ENCODE measurements around the gene ART3.

DNA sequence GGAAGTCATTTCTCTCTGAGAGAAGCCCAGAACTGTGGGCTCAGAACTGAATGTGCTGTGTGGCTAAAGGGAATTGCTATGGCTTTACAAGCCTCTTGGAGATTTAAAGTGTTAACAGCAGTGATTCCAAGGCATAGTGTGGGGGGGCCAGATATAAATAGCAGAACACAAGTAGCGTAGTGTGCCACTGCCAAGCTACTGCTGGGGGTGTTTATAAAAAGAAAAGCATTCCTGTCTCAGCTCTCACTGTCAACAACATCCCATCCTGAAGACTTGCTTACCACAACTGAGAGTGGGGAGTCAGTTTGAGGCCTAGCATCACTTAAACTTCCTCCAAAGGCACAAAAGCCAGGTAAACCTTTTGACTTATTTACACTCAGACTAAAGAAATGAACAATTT lies at the start of gene ART3:
- TF ChIP-seq, protein P1, sequence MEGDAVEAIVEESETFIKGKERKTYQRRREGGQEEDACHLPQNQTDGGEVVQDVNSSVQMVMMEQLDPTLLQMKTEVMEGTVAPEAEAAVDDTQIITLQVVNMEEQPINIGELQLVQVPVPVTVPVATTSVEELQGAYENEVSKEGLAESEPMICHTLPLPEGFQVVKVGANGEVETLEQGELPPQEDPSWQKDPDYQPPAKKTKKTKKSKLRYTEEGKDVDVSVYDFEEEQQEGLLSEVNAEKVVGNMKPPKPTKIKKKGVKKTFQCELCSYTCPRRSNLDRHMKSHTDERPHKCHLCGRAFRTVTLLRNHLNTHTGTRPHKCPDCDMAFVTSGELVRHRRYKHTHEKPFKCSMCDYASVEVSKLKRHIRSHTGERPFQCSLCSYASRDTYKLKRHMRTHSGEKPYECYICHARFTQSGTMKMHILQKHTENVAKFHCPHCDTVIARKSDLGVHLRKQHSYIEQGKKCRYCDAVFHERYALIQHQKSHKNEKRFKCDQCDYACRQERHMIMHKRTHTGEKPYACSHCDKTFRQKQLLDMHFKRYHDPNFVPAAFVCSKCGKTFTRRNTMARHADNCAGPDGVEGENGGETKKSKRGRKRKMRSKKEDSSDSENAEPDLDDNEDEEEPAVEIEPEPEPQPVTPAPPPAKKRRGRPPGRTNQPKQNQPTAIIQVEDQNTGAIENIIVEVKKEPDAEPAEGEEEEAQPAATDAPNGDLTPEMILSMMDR (conservative IDR thresholded peaks at IDR 0.05; ENCODE audit: low read depth, low read length), result no peak
- no peak for TF ChIP-seq EZH2phosphoT487 (IDR thresholded peaks at IDR 0.05; ENCODE audit: borderline replicate concordance, low read length)
- TF ChIP-seq EZH2 (IDR thresholded peaks at IDR 0.05; ENCODE audit: low read length, unreplicated experiment), result no peak
